HG03039 (cell line): ENCODE results near the gene FBN3.
"Not testable (repeated sequence)": the region's sequence is repeated elsewhere in the genome, so short reads cannot be mapped to it uniquely, and the experiment has no call there.

ENCODE experiments used
- ATAC-seq: cut with Tn5 transposase; IDR thresholded peaks from one replicate; pipeline ENCODE4 v1.9.1; 2021; ENCODE audit warnings: mild to moderate bottlenecking, moderate library complexity; ENCODE audit not compliant: unreplicated experiment

The FBN3 gene

DNA sequence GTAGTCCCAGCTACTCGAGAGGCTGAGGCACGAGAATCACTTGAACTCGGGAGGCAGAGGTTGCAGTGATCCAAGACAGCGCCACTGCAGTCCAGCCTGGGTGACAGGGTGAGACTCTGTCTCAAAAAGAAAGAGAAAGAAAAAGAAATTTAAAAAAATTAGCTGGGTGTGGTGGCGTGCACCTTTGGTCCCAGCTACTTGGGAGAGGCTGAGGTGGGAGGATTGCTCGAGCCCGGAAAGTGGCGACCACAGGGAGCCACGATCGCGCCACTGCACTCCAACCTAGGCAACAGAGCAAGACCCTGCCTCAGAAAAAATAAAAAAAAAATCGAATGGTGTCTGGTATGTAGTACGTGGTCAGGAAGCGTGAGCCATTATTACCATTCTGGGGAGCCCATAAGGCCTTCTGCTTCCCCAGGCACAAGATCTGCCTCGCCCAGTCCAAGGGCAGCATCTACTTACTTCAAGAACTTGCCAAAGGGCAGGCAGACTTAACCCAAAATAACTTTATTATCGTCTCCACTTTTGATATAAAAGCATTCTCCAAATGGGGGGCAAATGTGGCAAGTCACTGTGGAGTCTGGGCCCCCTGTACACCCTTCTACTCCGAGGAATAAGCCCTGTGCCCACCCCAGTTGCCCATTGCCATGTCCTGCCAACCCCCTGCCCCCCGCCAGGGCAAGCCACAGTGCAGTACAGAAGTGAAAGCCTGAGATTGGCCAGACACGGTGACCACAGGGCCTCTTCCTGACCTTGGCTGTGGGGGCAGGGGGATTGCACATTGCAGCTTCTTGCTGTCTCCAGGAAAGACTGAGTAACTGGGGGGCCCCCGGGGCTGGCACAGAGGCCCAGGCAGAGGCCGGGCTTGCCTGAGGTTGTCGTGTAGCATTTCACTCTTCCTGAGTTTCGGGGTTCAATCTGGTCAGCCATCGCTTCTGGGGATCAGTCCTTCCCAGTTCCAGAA lies 84.2 kb downstream of the FBN3 start:
- ATAC-seq, result no peak

DNA sequence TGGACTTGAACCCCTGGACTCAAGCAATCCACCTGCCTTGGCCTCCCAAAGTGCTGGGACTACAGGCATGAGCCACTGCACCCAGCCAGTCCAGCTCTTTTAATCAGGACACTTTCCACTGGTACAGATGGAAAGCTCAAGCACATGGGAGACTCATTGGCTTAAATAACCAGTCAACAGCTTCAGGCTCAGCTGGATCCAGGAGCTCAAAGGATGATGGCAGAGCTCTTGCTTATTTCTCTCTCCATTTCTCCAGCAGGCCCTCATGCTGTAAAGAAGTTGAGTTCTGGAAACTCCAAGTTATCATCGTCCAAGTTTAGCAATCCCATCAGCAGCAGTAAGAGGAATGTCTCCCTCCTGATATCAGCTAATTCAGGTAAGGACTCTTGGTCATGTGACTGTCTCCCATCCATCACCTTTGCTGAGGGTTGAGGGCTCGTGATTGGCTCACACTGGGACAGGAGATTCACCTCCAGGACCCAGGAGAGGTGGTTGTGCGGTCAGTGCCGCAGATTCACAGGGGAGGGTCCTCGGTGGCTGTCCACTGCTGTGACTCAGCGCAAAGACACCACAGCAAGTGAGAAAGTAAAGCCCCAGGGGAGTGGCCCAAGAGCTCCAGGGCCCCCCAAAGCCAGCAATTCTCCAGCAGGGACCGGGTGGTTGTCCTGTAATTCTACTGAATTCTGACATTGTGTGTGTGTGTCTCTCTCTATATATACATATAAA lies 91.7 kb downstream of the FBN3 start:
- ATAC-seq, result no peak

DNA sequence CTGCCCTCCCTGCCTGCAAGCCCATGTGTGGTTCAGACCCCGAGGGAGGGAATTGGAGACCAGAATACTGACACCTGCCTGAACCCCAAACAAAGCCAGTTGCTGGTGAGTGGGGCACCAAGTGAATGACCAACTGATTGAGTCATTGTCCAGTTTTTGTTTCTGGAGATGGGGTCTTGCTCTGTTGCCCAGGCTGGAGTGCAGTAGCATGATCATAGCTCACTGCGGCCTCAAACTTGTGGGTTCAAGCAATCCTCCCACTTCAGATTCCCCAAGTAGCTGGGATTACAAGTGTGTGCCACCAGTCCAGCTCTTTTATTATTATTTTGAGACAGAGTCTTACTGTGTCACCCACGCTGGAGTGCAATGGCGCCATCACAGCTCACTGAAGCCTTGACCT lies 92.9 kb downstream of the FBN3 start:
- no peak for ATAC-seq

DNA sequence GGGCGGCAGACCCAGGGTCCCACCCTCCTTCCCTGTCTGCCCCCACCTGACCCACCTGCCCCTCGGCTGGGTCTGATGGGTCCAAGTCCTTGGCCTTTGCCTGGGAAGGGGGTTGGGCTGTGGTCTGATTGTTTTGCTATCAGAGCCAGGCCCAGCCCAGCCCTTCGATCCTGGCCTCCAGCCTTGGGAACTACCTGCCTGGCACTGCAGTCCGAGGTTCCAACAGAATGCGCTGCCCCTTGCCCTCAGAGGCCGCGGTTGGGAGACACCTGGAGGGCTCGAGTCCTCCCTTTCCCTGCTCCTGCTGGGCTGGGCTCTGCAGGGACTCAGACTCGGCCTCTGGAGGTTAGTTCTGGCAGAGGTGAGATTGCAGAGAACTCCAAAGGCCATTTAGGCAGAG lies 95.2 kb downstream of the FBN3 start:
- ATAC-seq, result no peak

DNA sequence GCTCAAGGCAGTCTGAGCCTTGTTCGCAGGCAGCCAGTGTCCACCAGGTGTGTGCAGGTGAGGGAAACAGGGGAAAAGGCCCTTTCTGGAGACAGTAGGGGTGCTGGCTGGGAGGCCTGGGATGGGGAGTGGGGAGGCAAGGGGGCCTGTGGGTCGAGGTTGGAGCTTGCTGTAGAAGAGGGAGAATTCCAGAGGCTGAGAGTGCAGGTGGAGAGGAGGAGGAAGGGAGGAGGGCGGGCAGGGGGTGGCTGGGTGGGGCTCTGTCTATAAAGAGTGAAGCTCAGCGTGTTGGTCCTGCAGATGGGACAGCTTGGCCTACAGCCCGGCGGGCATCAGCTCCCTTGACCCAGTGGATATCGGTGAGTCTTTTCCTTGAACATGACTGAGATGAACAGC lies 96.9 kb downstream of the FBN3 start, which contains the start of gene CCL25:
CCL25 (plus strand) TSS at position 297 of the 396 bp plus-strand sequence. CDS start 290 bp downstream, outside the sequence.
- no peak for ATAC-seq

DNA sequence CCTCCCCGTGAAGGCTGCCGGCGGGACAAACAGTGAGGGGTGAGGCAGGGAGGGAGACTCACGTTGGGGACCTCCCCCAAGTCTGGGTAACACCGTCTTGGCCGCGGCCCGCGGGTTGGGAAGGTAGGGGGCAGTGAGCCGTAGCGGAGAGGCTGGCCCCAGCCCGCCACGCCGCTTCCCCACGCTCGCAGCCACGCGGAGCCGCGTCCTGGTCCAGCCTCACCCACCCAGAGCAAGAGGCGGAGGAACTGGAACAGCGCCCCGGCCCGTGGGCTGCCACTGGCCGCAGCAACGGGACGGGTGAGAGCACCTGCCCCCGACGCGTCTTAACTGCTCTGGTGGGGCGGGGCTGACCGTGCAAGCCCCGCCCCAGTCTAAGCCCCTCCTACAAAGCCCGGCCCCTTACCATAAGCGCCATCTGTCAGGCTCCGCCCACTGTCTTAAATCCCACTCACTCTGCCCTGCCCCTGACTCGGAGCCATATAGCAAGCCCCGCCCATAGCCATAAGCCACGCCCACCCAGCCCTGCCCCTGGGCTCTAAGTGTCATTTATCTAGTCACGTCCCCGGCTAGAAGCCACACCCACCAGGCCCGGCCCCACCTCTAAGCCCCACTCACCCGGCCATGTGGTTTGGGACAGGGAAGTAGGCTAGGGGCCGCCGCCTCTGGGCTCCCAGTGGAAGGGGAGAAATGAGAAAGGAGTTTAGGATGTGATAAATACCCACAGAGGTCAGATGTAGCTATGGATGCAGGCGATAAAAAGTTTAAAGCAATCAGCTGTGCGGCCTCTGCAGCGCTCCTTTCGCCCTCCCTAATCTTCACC lies 98.9 kb downstream of the FBN3 start:
- peak; percentile 64 for ATAC-seq

DNA sequence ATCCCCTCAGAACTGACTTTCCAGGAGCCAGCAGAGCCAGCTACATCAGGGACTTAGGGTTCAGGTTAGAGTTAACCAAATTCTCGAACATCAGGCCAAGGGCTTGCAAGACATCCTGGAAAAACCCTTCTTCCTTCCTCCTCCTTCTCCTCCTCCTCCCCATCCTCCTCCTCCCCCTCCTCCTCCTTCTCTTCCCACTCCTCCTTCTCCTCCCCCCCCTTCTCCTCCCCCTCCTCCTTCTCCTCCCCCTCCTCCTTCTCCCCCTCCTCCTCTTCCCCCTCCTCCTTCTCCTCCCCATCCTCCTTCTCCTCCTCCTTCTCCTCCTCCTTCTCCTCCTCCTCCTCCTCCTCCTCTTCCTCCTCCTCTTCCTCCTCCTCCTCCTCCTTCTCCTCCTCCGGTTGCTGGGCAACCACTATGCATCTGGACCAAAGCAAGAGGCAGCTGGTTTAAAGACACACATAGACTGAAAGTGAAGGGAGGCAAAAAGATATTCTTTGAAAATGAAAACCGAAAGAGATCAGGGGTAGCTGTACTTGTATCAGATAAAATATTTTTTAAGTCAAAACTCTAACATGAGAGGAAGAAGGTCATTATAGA lies 102.7 kb downstream of the FBN3 start:
- no peak for ATAC-seq

DNA sequence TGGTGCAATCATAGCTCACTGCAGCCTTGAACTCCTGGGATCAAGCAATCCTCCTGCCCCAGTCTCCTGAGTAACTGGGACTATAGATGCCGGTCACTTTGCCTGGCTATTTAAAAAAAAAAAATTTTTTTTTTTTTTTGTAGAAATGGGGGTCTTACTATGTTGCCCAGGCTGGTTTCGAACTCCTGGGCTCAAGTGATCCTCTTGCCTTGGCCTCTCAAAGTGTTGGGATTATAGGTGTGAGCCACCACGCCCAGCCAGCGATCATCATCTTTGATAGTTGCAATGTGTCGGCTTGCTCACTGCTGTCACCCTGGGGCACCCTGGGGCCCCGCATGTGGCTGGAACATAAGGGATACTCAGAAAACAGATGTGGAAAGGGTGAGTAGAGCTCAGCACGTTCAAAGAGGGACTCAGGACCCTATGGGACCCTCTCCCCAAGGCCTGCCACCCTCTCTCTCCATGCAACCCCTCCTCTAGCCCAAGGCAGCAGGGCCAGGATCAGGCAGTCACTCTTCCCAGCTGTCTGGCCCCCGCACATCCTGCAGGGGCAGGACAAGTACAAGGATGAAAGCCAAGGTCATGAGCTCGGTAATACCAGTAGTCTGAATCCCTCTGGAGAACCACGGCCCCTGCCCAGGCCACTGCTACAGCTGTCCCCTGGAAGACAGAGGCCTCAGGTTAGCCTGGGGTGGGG lies 103.4 kb downstream of the FBN3 start:
- no peak for ATAC-seq

DNA sequence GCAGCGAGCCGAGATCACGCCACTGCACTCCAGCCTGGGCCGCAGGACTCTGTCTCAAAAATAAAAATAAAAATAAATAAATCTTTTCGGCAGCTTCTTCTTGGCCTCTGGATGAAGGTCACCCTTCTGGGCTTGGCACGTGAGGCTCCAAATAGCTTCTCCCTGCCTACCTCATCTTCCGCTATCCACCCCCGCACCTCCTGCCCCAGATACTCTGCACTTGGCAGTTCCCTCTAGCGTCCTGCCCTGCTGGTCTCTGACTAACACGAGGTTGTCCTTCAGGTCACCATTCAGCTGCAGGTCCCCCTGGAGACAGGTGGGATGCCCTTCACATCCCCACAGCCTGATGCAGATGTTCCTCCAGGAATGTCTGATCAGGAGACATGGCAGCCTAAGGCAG lies 105.4 kb downstream of the FBN3 start:
- no peak for ATAC-seq

DNA sequence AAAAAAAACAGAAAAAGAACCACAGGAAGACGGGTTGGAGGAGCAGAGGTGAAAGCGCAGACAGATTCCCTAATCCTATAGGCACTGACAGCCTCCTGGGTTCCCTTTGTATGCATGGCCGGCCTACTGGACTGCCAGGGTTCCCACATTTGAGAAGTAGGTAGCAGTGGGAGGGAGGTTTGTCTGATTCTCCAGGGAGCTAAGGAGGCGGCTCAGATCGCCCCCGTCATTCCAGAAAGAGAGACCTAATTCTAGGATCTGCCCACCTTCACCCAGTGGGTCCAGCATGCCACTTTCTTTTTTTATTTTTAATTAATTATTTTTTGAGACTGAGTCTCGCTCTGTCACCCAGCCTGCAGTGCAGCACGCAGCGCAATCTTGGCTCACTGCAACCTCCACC lies 106.5 kb downstream of the FBN3 start:
- ATAC-seq, result no peak

DNA sequence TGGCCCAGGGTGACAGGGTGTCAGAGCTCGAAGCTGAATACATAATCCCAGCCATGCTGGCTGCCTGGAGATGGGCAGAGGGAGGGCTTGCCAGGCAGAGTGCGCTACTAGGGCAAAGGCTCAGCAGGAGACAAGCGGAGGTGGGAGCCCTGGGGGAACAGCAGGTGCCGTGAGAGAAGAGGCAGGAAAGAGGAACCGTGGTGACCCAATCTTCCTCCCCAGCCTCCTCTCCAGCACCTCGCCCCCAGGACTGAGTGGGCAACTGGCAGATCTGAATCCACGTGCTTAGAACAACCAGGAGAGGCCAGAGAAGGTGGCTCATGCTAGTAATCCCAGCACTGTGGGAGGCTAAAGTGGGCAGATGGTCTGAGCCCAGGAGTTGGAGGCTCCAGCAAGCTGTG lies 107.9 kb downstream of the FBN3 start:
- no peak for ATAC-seq

DNA sequence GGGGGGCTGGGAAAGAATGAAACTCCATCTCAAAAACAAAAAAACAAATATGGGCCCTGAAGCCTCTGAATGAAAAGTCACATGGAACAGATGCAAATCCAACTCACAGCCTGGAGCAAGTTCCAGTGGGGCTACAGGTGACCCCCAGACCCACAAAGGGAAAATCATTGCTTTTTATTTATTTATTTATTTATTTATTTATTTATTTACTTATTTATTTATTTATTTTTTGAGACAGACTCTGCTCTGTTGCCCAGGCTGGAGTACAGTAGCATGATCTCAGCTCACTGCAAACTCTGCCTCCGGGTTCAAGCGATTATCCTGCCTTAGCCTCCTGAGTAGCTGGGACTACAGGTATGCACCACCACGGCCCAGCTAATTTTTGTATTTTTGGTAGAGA lies 110.2 kb downstream of the FBN3 start:
- no peak for ATAC-seq

DNA sequence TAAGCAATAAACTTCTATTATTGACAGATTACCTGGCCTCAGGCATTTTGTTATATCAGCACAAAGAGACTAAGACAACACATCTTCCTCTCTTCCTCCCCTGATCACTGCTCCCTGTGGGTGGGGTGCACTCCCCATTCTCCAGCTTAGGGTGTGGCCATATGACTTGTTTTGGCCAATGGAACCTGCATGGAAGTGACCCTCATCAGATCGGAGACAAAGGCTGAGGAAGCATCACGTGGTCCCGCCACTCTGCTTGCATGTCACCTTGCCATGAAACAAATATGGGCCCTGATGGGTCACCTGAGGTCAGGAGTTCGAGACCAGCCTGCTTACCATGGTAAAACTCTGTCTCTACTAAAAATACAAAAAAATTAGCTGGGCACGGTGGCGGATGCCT lies 110.6 kb downstream of the FBN3 start:
- no peak for ATAC-seq

DNA sequence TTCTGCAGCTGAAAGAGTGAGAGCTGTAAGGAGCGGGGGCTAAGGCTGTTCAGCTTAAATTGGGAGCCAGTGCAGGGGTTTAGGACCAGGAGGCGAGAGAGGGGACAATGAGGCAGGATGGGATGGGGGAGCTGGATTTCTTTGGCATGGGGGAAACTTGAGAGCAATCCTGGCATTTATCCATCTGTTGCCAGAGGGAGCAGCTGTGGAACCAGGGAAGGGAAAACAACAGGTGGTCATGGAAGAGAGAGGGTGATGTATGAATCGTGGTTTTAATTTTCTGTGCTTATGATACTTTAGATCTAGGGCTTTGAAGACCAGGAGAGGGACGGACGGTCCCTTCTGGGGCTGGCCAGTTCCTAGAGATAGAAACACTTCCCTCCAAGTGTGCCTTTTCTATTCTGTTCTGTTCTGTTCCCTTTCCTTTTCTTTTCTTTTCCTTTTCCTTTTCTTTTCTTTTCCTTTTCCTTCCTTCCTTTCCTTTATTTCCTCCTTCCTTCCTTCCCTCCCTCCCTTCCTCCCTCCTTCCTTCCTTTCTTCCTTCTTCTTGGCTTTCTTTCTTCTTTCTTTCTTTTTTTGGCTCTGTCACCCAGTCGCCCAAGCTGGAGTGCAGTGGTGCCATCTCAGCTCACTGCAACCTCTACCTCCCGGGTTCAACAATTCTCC lies 112.8 kb downstream of the FBN3 start:
- no peak for ATAC-seq

DNA sequence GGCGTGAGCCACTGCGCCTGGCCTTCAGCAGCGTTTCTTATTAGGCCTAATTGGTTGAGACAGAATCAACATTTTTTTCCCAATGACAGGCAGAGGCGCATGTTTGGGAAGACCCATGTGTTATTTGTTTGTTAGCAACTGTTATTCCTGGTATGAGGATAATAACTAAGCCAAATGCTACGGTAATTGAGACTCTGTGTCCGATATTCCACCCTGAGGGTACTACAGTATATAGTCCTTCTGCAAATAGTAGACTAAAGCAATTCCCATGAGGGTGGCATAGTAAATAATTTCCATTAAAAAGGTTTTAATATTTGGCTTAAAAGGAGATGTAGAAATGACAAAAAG lies 115.2 kb downstream of the FBN3 start:
- ATAC-seq, result no peak

DNA sequence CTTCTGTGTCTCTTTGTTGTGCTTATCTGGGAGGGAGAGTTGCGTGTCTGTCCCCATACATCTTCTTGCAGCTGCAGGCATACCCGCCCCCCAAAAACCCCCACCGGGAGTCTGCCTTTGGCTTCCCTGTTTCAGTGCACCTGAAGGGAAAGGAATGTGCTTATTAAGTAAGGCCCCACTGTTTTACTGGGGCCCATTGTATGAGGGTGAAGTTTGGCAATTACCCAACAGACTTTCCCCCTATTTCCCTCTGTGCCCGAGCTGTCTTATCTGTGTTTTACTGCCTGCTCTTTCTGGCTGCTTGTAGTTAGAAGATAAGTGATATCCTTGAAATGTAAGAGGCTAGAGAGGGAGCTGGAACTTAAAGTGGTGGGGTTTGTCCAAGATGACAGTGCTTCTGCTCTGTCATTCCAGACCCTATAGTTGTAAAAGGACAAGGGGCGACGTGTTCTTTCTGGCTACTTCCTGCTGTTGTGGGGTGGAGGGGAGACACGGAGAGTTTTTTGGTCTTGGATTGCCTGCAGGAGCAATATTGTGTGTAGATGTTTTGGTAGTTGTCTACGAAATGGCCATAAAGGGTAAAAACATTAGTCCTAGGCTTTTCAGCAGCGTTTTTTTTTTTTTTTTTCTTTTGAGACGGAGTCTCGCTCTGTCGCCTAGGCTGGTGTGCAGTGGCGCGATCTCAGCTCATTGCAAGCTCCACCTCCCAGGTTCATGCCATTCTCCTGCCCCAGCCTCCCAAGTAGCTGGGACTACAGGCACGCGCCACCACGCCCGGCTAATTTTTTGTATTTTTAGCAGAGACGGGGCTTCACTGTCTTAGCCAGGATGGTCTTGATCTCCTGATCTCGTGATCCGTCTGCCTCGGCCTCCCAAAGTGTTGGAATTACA lies 115.9 kb downstream of the FBN3 start:
- ATAC-seq, result not testable (repeated sequence)

DNA sequence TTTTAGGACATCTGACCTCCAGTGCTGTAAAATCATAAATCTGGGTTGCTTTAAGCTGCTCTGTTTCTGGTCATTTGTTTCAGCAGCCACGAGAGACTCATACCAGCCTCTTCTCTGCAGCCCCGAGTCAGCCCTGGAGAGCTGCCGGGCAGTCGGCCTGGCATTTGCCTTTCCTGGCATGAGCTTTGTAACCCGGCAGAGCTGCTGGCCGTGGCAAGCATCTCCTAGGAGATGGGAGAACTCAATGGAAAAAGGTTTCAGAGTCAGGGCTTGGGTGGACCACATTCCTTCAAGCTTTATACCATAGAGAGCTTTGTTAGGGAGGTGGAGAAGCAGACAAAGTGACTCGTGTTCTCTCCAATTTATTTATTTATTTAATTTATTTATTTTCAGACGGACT lies 118.4 kb downstream of the FBN3 start:
- no peak for ATAC-seq

DNA sequence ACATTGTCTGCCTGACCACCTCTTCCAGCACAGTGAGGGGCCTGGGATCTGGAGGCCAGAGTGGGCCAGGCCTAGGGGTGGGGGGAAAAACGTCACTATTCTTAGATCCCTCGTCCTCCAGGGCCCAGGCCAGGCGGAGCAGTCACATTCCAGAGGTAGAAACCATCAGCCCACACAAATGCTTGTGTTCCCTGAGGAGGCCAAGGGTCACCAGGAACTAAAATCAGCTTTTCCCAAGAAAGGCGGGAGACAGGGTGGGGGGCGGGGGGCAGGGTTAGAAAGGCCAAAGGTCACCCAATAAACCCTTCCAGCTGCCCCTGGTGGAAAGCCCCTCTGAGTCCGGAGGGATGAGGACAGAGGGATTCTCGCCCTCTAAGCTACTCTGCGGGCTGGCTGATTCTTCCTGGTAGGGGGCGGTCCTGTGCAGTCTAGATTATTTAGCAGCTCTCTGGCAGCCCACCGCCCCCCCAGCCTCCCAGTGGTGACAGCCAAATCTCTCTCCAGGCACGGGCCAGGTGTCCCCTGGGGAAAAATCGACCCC lies 120.4 kb downstream of the FBN3 start:
- no peak for ATAC-seq
